K562 (cell line): ENCODE data around the gene MPZL1. TPM values are rescaled to one million over a fixed set of nuclear protein-coding genes. Genes with fewer than 3 reads are reported as not detected.

Experiments
- FOXK1 ChIP-seq: sonication (generic); formaldehyde crosslinking; IDR thresholded peaks from 2 replicates; pipeline ENCODE4 v1.8.0; 2022; ENCODE audit warnings: missing genetic modification reagents, mild to moderate bottlenecking, borderline replicate concordance
- GABPB1 ChIP-seq: sonication (generic); formaldehyde crosslinking; IDR thresholded peaks from 2 replicates; pipeline ENCODE4 v1.8.0; 2022; ENCODE audit warnings: mild to moderate bottlenecking, missing genetic modification reagents
- PHB2 ChIP-seq: fragments of 450-650 bp; IDR thresholded peaks from 2 replicates; pipeline ENCODE4 v1.6.1; 2017; ENCODE audit warnings: low read depth
- PML ChIP-seq: IDR thresholded peaks from 2 replicates; pipeline ENCODE4 v1.6.1; 2012; ENCODE audit warnings: low read length, inconsistent platforms
- RB1 ChIP-seq: fragments of 450-650 bp; IDR thresholded peaks from 2 replicates; pipeline ENCODE4 v1.6.1; 2017; ENCODE audit warnings: low read depth, mild to moderate bottlenecking
- ZNF318 ChIP-seq, 2 experiments: fragments of 450-650 bp; IDR thresholded peaks; 2 replicates each; pipeline ENCODE4 v1.6.1; 2016; ENCODE audit warnings: mild to moderate bottlenecking in 2 of 2, borderline replicate concordance in 1 of 2, low read depth in 1 of 2, moderate library complexity in 1 of 2
- polyA plus RNA-seq, 8 experiments: library from polyadenylated mRNA; depleted of rRNA in 4 of 8; stranded (reverse) in 5 of 8; unstranded in 3 of 8; fragments of >200 nt; fragmentation: Nextera tagmentation in 2 of 8; fragmentation: Illumina TruSeq in 1 of 8; extraction: Ambion mirVana in 2 of 8; extraction: Trizol in 1 of 8; gene quantifications; 2 replicates each; pipeline versions ENCODE4 v1.2.1 to v1.2.3, GENCODE V29; 2011 to 2014; ENCODE audit warnings: inconsistent platforms in 1 of 8, missing spikeins in 1 of 8
- total RNA-seq, 7 experiments: library from RNA; depleted of rRNA in 6 of 7; stranded (reverse); fragments of >200 nt in 6 of 7; fragmentation: Illumina TruSeq in 2 of 7; extraction: Trizol in 2 of 7; gene quantifications; 2 replicates each; pipeline versions ENCODE4 v1.2.1 to v1.2.3, GENCODE V29; 2011 to 2021; ENCODE audit warnings: low replicate concordance in 1 of 7
- TF ChIP-seq, protein P1 (sequence below): fragments of 450-650 bp; IDR thresholded peaks from 2 replicates; pipeline ENCODE4 v1.6.1; 2016; ENCODE audit warnings: low read depth
- TF ChIP-seq, protein P2 (sequence below), 2 experiments: fragments of 250-450 bp in 1 of 2; fragments of 450-650 bp in 1 of 2; sonication (Bioruptor Pico) in 1 of 2; IDR thresholded peaks; 2 replicates each; pipeline versions ENCODE4 v1.6.1 to v1.8.0; 2016 to 2021; ENCODE audit warnings: mild to moderate bottlenecking in 2 of 2, moderate library complexity in 2 of 2, missing compliant biosample characterization in 1 of 2, missing genetic modification characterization in 1 of 2

Gene MPZL1
- total and polyA plus RNA-seq, 9 of the 15 experiments (the other 6 are each of a cell fraction or from before 2014, with no cell fraction given), result 14.5 to 153 (median 66.5) TPM

- TF ChIP-seq, protein P1, sequence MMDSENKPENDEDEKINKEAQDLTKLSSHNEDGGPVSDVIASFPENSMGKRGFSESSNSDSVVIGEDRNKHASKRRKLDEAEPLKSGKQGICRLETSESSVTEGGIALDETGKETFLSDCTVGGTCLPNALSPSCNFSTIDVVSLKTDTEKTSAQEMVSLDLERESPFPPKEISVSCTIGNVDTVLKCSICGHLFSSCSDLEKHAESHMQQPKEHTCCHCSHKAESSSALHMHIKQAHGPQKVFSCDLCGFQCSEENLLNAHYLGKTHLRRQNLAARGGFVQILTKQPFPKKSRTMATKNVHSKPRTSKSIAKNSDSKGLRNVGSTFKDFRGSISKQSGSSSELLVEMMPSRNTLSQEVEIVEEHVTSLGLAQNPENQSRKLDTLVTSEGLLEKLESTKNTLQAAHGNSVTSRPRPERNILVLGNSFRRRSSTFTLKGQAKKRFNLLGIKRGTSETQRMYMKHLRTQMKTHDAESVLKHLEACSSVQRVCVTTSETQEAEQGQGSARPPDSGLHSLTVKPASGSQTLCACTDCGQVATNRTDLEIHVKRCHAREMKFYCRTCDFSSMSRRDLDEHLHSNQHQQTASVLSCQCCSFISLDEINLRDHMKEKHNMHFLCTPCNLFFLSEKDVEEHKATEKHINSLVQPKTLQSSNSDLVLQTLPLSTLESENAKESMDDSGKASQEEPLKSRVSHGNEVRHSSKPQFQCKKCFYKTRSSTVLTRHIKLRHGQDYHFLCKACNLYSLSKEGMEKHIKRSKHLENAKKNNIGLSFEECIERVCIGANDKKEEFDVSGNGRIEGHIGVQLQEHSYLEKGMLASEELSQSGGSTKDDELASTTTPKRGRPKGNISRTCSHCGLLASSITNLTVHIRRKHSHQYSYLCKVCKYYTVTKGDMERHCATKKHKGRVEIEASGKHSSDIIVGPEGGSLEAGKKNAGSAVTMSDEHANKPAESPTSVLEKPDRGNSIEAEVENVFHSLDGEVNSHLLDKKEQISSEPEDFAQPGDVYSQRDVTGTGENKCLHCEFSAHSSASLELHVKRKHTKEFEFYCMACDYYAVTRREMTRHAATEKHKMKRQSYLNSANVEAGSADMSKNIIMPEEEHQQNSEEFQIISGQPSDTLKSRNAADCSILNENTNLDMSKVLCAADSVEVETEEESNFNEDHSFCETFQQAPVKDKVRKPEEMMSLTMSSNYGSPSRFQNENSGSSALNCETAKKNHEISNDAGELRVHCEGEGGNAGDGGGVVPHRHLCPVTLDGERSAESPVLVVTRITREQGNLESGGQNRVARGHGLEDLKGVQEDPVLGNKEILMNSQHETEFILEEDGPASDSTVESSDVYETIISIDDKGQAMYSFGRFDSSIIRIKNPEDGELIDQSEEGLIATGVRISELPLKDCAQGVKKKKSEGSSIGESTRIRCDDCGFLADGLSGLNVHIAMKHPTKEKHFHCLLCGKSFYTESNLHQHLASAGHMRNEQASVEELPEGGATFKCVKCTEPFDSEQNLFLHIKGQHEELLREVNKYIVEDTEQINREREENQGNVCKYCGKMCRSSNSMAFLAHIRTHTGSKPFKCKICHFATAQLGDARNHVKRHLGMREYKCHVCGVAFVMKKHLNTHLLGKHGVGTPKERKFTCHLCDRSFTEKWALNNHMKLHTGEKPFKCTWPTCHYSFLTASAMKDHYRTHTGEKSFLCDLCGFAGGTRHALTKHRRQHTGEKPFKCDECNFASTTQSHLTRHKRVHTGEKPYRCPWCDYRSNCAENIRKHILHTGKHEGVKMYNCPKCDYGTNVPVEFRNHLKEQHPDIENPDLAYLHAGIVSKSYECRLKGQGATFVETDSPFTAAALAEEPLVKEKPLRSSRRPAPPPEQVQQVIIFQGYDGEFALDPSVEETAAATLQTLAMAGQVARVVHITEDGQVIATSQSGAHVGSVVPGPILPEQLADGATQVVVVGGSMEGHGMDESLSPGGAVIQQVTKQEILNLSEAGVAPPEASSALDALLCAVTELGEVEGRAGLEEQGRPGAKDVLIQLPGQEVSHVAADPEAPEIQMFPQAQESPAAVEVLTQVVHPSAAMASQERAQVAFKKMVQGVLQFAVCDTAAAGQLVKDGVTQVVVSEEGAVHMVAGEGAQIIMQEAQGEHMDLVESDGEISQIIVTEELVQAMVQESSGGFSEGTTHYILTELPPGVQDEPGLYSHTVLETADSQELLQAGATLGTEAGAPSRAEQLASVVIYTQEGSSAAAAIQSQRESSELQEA, result no peak
- TF ChIP-seq RB1 (no peak), GABPB1 (no peak), FOXK1 (CRISPR knock-in tag) (no peak), PML (no peak), ZNF318 (IDR thresholded peaks at IDR 0.05; ENCODE audit: borderline replicate concordance in 1 of 2, low read depth in 1 of 2) (no peak), PHB2 (no peak)
- TF ChIP-seq, protein P2, sequence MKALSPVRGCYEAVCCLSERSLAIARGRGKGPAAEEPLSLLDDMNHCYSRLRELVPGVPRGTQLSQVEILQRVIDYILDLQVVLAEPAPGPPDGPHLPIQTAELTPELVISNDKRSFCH (CRISPR knock-in tag; IDR thresholded peaks at IDR 0.05), result no peak
- TF ChIP-seq, protein P2 (tag; IDR thresholded peaks at IDR 0.05), result no peak
Observed at GRCh38 chr1:167820684-167821355, 99.0 kb downstream of the MPZL1 start (continued).
